Measurements from ENCODE around the gene CD36. TPM values are rescaled to one million over a fixed set of nuclear protein-coding genes. Genes with fewer than 3 reads are reported as not detected.

Gene CD36
- total and polyA plus RNA-seq, 5 donors from 2014 or later, result 0.37 to 1.1 (median 0.52) TPM; not detected in 2

DNA sequence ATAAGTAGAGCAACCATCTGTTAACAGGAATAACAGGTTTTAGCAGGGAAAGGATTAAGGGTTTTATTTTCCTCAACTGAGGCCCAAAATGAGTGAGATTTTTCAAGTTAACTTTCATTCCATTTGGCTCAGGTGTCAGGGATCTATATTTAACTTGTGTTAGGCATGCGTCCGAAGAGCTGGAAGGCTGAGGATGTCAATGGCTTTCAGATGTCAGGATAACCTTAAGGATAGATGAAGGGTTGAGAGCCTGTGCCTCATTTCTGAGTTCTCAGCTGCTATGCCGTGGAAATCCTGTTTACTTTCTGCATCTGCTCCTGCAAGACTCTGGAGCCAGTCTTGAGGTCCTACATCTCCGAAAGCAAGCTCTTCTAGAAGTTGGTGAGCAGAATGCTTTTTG is 36.4 kb upstream of the CD36 start:
- Histone ChIP-seq H3K27ac (ENCODE audit: insufficient read depth, low read length, poor library complexity, severe bottlenecking) (no peak overlapping the region), H3K4me1 (ENCODE audit: control insufficient read depth, insufficient read depth, low read length, poor library complexity, severe bottlenecking) (no peaks in the 10 kb centered on the region), H3K27me3 (ENCODE audit: control insufficient read depth, insufficient read depth, low read length) (no peaks in the 10 kb centered on the region), H3K4me3 (ENCODE audit: low read depth, low read length) (no peak overlapping the region), H3K9me3 (ENCODE audit: control insufficient read depth in 2 of 2, low read length in 2 of 2) (no peaks in the 10 kb centered on the region), H3K36me3 (ENCODE audit: control insufficient read depth, insufficient read depth, low read length) (no peaks in the 10 kb centered on the region)
- H3K4me3 Mint-ChIP-seq, result no peak overlapping the region
- H3K27ac Mint-ChIP-seq, result no peak overlapping the region
- ATAC-seq (ENCODE audit: low read depth in 2 of 2), result no peak
- no peak for DNase-seq
- H3K4me1 Mint-ChIP-seq, result no peaks in the 10 kb centered on the region
- H3K27me3 Mint-ChIP-seq, result no peaks in the 10 kb centered on the region
- H3K9me3 Mint-ChIP-seq, result peaks cover 0 to 7% (median 2%) of the 10 kb centered on the region in 7 donors
- no peaks in the 10 kb centered on the region for H3K36me3 Mint-ChIP-seq

GRCh38 chr7:80603940-80604339 is 34.5 kb upstream of the CD36 start:
- Histone ChIP-seq H3K27me3 (ENCODE audit: control insufficient read depth, insufficient read depth, low read length) (no peaks in the 10 kb centered on the region), H3K4me1 (ENCODE audit: control insufficient read depth, insufficient read depth, low read length, poor library complexity, severe bottlenecking) (no peaks in the 10 kb centered on the region), H3K36me3 (ENCODE audit: control insufficient read depth, insufficient read depth, low read length) (no peaks in the 10 kb centered on the region), H3K4me3 (ENCODE audit: low read depth, low read length) (no peak overlapping the region), H3K27ac (ENCODE audit: insufficient read depth, low read length, poor library complexity, severe bottlenecking) (no peak overlapping the region), H3K9me3 (ENCODE audit: control insufficient read depth in 2 of 2, low read length in 2 of 2) (no peaks in the 10 kb centered on the region)
- no peak overlapping the region for H3K4me3 Mint-ChIP-seq
- no peak overlapping the region for H3K27ac Mint-ChIP-seq
- H3K4me1 Mint-ChIP-seq, result no peaks in the 10 kb centered on the region
- no peak for DNase-seq
- no peaks in the 10 kb centered on the region for H3K27me3 Mint-ChIP-seq
- H3K36me3 Mint-ChIP-seq, result no peaks in the 10 kb centered on the region
- no peak for ATAC-seq (ENCODE audit: low read depth in 2 of 2)
- H3K9me3 Mint-ChIP-seq, result peaks cover 0 to 6% (median 1%) of the 10 kb centered on the region in 7 donors

GRCh38 chr7:80604436-80604835 is 34.0 kb upstream of the CD36 start:
- Mint-ChIP-seq H3K4me3 (no peak overlapping the region), H3K36me3 (no peaks in the 10 kb centered on the region), H3K27ac (no peak overlapping the region), H3K27me3 (no peaks in the 10 kb centered on the region), H3K9me3 (peaks cover 0 to 6% (median 1%) of the 10 kb centered on the region in 7 donors), H3K4me1 (no peaks in the 10 kb centered on the region)
- no peaks in the 10 kb centered on the region for H3K4me1 ChIP-seq (ENCODE audit: control insufficient read depth, insufficient read depth, low read length, poor library complexity, severe bottlenecking)
- no peaks in the 10 kb centered on the region for H3K27me3 ChIP-seq (ENCODE audit: control insufficient read depth, insufficient read depth, low read length)
- no peak for DNase-seq
- ATAC-seq (ENCODE audit: low read depth in 2 of 2), result no peak
- no peak overlapping the region for H3K4me3 ChIP-seq (ENCODE audit: low read depth, low read length)
- no peaks in the 10 kb centered on the region for H3K36me3 ChIP-seq (ENCODE audit: control insufficient read depth, insufficient read depth, low read length)
- no peak overlapping the region for H3K27ac ChIP-seq (ENCODE audit: insufficient read depth, low read length, poor library complexity, severe bottlenecking)
- H3K9me3 ChIP-seq (ENCODE audit: control insufficient read depth in 2 of 2, low read length in 2 of 2), result no peaks in the 10 kb centered on the region

DNA sequence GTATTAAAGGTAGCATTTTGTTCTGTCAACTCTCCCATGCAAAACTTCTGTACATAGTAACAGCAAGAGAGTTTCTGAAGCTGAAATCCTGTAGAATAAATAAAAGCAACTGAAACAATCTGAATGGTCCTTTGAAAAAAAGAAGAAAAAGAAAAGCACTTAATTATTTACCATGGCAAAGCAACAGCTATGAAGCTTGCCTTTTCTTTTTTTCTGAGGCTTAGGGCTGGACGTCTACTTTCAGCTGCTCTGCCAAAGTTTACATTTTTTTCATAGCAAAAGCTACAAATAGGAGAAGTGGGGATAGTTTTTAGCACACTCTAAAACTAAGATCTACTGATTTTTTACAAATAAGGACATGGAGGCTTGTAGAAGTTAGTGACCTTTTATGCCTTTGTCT is 31.3 kb upstream of the CD36 start:
- no peak for ATAC-seq (ENCODE audit: low read depth in 2 of 2)
- Mint-ChIP-seq H3K4me1 (no peaks in the 10 kb centered on the region), H3K36me3 (no peaks in the 10 kb centered on the region), H3K27ac (no peak overlapping the region), H3K4me3 (no peak overlapping the region), H3K9me3 (peaks cover 1 to 8% (median 5%) of the 10 kb centered on the region in 7 donors), H3K27me3 (no peaks in the 10 kb centered on the region)
- DNase-seq, result no peak
- Histone ChIP-seq H3K27ac (ENCODE audit: insufficient read depth, low read length, poor library complexity, severe bottlenecking) (no peak overlapping the region), H3K4me3 (ENCODE audit: low read depth, low read length) (no peak overlapping the region), H3K36me3 (ENCODE audit: control insufficient read depth, insufficient read depth, low read length) (no peaks in the 10 kb centered on the region), H3K27me3 (ENCODE audit: control insufficient read depth, insufficient read depth, low read length) (no peaks in the 10 kb centered on the region), H3K4me1 (ENCODE audit: control insufficient read depth, insufficient read depth, low read length, poor library complexity, severe bottlenecking) (no peaks in the 10 kb centered on the region), H3K9me3 (ENCODE audit: control insufficient read depth in 2 of 2, low read length in 2 of 2) (no peaks in the 10 kb centered on the region)

DNA sequence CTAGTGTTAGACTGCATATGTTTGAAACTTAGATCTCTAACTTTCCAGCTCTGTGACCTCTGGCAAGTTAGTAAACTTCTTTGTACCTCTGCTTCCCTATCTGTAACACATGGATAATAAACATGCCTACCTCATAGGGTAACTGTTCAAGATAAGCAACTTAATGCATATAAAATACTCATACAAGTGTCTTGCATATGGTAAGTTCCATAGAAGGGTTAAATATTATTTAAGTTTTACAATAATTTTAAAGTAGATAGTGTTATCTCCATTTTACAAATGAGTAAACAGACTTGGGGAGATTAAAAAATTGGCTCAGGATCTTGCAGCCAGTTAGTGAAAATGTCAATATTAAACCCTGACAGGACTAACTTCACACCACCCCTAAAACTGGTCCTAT is 30.1 kb upstream of the CD36 start:
- Mint-ChIP-seq H3K4me1 (no peaks in the 10 kb centered on the region), H3K27ac (no peak overlapping the region), H3K9me3 (peaks cover 1 to 8% (median 5%) of the 10 kb centered on the region in 7 donors), H3K36me3 (no peaks in the 10 kb centered on the region), H3K27me3 (no peaks in the 10 kb centered on the region), H3K4me3 (no peak overlapping the region)
- no peaks in the 10 kb centered on the region for H3K27me3 ChIP-seq (ENCODE audit: control insufficient read depth, insufficient read depth, low read length)
- no peaks in the 10 kb centered on the region for H3K9me3 ChIP-seq (ENCODE audit: control insufficient read depth in 2 of 2, low read length in 2 of 2)
- no peak overlapping the region for H3K27ac ChIP-seq (ENCODE audit: insufficient read depth, low read length, poor library complexity, severe bottlenecking)
- H3K4me1 ChIP-seq (ENCODE audit: control insufficient read depth, insufficient read depth, low read length, poor library complexity, severe bottlenecking), result no peaks in the 10 kb centered on the region
- ATAC-seq (ENCODE audit: low read depth in 2 of 2) (no peak), DNase-seq (no peak)
- H3K36me3 ChIP-seq (ENCODE audit: control insufficient read depth, insufficient read depth, low read length), result no peaks in the 10 kb centered on the region
- H3K4me3 ChIP-seq (ENCODE audit: low read depth, low read length), result no peak overlapping the region

DNA sequence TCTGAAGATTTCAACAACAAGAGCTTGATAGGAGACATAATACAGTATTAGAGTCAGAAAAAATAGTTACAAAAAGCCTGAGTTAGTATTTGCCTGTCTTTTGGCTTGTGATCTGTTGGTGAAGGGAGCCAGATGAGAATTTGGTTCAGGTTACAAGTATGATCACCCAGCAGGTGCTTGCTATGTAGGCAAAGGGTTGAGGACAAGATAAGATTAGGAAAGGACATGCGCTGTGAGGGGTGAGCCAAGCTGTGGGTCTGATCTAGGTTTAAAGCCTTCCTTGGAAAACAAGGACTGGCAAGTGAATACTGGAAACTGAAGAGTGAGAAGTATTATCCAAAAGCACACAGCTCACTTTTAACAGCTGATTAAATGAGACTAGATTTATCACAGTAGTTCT is 28.7 kb upstream of the CD36 start:
- no peaks in the 10 kb centered on the region for H3K4me1 Mint-ChIP-seq
- H3K9me3 Mint-ChIP-seq, result peaks cover 1 to 9% (median 5%) of the 10 kb centered on the region in 7 donors
- Histone ChIP-seq H3K27ac (ENCODE audit: insufficient read depth, low read length, poor library complexity, severe bottlenecking) (no peak overlapping the region), H3K9me3 (ENCODE audit: control insufficient read depth in 2 of 2, low read length in 2 of 2) (no peaks in the 10 kb centered on the region), H3K27me3 (ENCODE audit: control insufficient read depth, insufficient read depth, low read length) (no peaks in the 10 kb centered on the region), H3K4me1 (ENCODE audit: control insufficient read depth, insufficient read depth, low read length, poor library complexity, severe bottlenecking) (no peaks in the 10 kb centered on the region), H3K36me3 (ENCODE audit: control insufficient read depth, insufficient read depth, low read length) (no peaks in the 10 kb centered on the region), H3K4me3 (ENCODE audit: low read depth, low read length) (no peak overlapping the region)
- no peak overlapping the region for H3K27ac Mint-ChIP-seq
- no peaks in the 10 kb centered on the region for H3K27me3 Mint-ChIP-seq
- H3K36me3 Mint-ChIP-seq, result no peaks in the 10 kb centered on the region
- H3K4me3 Mint-ChIP-seq, result no peak overlapping the region
- DNase-seq, result no peak
- ATAC-seq (ENCODE audit: low read depth in 2 of 2), result no peak

- Histone ChIP-seq H3K27me3 (ENCODE audit: control insufficient read depth, insufficient read depth, low read length) (no peaks in the 10 kb centered on the region), H3K4me1 (ENCODE audit: control insufficient read depth, insufficient read depth, low read length, poor library complexity, severe bottlenecking) (no peaks in the 10 kb centered on the region), H3K4me3 (ENCODE audit: low read depth, low read length) (no peak overlapping the region), H3K27ac (ENCODE audit: insufficient read depth, low read length, poor library complexity, severe bottlenecking) (no peak overlapping the region), H3K9me3 (ENCODE audit: control insufficient read depth in 2 of 2, low read length in 2 of 2) (no peaks in the 10 kb centered on the region), H3K36me3 (ENCODE audit: control insufficient read depth, insufficient read depth, low read length) (no peaks in the 10 kb centered on the region)
- no peaks in the 10 kb centered on the region for H3K27me3 Mint-ChIP-seq
- H3K36me3 Mint-ChIP-seq, result no peaks in the 10 kb centered on the region
- DNase-seq (no peak), ATAC-seq (ENCODE audit: low read depth in 2 of 2) (no peak)
- no peak overlapping the region for H3K4me3 Mint-ChIP-seq
- H3K27ac Mint-ChIP-seq, result no peak overlapping the region
- H3K9me3 Mint-ChIP-seq, result peaks cover 5 to 9% (median 6%) of the 10 kb centered on the region in 7 donors
- no peaks in the 10 kb centered on the region for H3K4me1 Mint-ChIP-seq
Measured at GRCh38 chr7:80611353-80611752, 27.1 kb upstream of the CD36 start.

DNA sequence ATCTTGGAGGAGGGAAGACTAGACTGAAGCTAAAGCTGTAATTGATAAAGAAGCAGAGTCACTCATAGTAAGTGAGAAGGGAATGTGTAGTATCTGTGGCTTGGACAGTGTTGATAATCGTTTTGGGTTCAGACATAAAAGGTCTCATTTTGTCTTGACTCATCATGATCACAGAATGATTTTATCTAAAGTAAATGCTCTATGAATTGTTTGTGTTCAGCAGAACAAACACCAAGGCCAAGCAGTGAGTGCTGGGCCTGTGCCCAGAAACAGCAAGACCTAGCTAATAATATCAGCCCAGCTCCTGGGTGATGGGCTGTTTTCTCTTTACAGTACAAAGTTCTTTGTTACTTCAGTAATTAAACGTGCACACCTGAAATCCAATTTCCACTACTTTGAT is 26.7 kb upstream of the CD36 start:
- H3K27ac Mint-ChIP-seq, result no peak overlapping the region
- ATAC-seq (ENCODE audit: low read depth in 2 of 2) (no peak), DNase-seq (no peak)
- Histone ChIP-seq H3K9me3 (ENCODE audit: control insufficient read depth in 2 of 2, low read length in 2 of 2) (no peaks in the 10 kb centered on the region), H3K4me1 (ENCODE audit: control insufficient read depth, insufficient read depth, low read length, poor library complexity, severe bottlenecking) (no peaks in the 10 kb centered on the region), H3K27me3 (ENCODE audit: control insufficient read depth, insufficient read depth, low read length) (no peaks in the 10 kb centered on the region), H3K36me3 (ENCODE audit: control insufficient read depth, insufficient read depth, low read length) (no peaks in the 10 kb centered on the region), H3K4me3 (ENCODE audit: low read depth, low read length) (no peak overlapping the region), H3K27ac (ENCODE audit: insufficient read depth, low read length, poor library complexity, severe bottlenecking) (no peak overlapping the region)
- no peaks in the 10 kb centered on the region for H3K36me3 Mint-ChIP-seq
- H3K4me3 Mint-ChIP-seq, result no peak overlapping the region
- H3K27me3 Mint-ChIP-seq, result no peaks in the 10 kb centered on the region
- peaks cover 5 to 9% (median 8%) of the 10 kb centered on the region in 7 donors for H3K9me3 Mint-ChIP-seq
- H3K4me1 Mint-ChIP-seq, result no peaks in the 10 kb centered on the region
